Activated CD8-positive, alpha-beta T cell treated with anti-CD3 and anti-CD28 coated beads, Interleukin-2, amount 10 ng/mL, durations not matched to agents 7 days and 5 days (primary cell): ENCODE measurements around the gene ZPLD1. TPM values are rescaled to one million over a fixed set of nuclear protein-coding genes. Genes with fewer than 3 reads are reported as not detected.

ENCODE experiments used
- ATAC-seq: fragments of 150-1000 bp; cut with Tn5 transposase; one replicate; pipeline ENCODE4 v1.10.0; 2021; ENCODE audit warnings: moderate library complexity
- CTCF ChIA-PET: fragments of 350-600 bp; sonication (Branson Sonifier 250); formaldehyde crosslinking; loops from one replicate; lab custom pipeline; 2021; ENCODE audit warnings: antibody characterized with exemption; lab: Charles Lee
- POLR2A ChIA-PET: fragments of 350-600 bp; sonication (Branson Sonifier 250); formaldehyde crosslinking; loops from one replicate; lab custom pipeline; 2021; ENCODE audit warnings: antibody characterized with exemption; lab: Charles Lee
- DNase-seq: peaks from one replicate; pipeline ENCODE4 v3.0.0-alpha.2; 2020
- H3K27ac Mint-ChIP-seq: one replicate; pipeline ENCODE4 v1.8.0; 2021; ENCODE audit warnings: mild to moderate bottlenecking, mixed read lengths
- H3K27me3 Mint-ChIP-seq: one replicate; pipeline ENCODE4 v1.8.0; 2021; ENCODE audit warnings: low read depth, mixed read lengths
- H3K36me3 Mint-ChIP-seq: one replicate; pipeline ENCODE4 v1.8.0; 2021; ENCODE audit warnings: low read depth, mixed read lengths
- H3K4me1 Mint-ChIP-seq: one replicate; pipeline ENCODE4 v1.8.0; 2021; ENCODE audit warnings: low read depth, mixed read lengths
- H3K4me3 Mint-ChIP-seq: one replicate; pipeline ENCODE4 v1.8.0; 2021; ENCODE audit warnings: mild to moderate bottlenecking, mixed read lengths
- H3K9me3 Mint-ChIP-seq: one replicate; pipeline ENCODE4 v1.8.0; 2022; ENCODE audit warnings: mixed read lengths; ENCODE audit not compliant: insufficient read depth
- total RNA-seq, 2 experiments: library from RNA; stranded (reverse); gene quantifications; one replicate each; pipeline ENCODE4 v1.2.3, GENCODE V29; 2021

The ZPLD1 gene
- total RNA-seq = not detected

DNA sequence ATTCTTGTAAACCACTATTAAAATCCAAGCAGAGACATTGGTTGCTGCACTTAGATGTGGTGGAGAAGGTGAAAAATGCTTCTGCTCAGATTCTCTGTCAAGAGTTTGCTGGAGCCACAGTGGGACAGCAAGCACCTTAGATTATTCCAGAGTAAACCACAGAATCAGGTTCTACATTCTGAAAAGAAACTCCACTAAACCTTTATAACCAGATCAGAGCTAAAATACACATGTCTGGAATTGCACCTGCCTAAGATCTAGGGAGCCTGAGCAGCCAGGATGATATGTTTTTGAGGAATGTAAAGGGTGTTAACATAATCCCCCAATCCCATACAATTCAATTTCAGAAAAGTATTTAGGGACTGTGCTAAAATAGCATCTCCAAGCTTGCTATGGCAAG lies at the start of gene ZPLD1:
TSS of gene ZPLD1 (plus strand) at position 301 of the 400 bp plus-strand sequence. CDS start 3,473 bp downstream, outside the sequence.
- DNase-seq (no peak), ATAC-seq (no peak)
- H3K9me3 Mint-ChIP-seq = no peaks in the 10 kb centered on the region
- no peaks in the 10 kb centered on the region for H3K36me3 Mint-ChIP-seq
- no peaks in the 10 kb centered on the region for H3K4me1 Mint-ChIP-seq
- no peak within 1 kb of the TSS for H3K4me3 Mint-ChIP-seq
- CTCF ChIA-PET = no interaction called here
- peaks cover 9% of the 10 kb centered on the region for H3K27me3 Mint-ChIP-seq
- no peak within 1 kb of the TSS for H3K27ac Mint-ChIP-seq
- POLR2A ChIA-PET = no interaction called here

DNA sequence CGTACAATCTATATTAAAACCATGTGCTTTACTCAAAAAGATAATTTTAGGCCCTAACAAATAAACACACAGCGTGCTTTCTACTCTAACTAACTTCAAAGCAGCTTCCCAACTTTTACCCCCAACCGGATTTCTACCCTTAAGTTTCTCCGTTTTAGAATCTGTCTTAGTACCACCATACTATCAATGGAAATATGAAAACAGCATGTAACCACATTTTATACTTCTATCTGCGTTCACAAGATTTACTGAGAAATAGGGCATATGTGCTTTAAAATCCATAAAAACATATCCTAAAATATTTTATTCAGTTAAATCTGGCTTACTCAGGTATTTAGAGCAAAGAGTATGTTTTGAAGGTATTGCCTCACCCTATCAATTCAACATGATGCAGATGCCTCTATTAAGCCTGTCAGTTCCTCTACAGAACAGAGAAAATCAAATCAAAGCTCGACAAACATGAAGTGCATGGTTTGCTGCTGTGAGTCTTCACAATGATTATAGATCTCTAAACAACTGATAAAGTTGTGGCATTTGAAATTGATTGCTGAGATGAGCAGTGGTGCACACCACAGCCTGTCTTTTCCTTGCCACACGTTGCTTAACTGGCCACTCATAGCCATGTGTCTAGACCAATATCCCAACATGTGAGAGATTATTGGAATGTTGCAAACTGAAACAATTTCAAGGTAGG lies 44.5 kb upstream of the ZPLD1 start:
- Mint-ChIP-seq H3K9me3 (no peaks in the 10 kb centered on the region), H3K4me3 (no peak overlapping the region), H3K36me3 (no peaks in the 10 kb centered on the region), H3K4me1 (no peaks in the 10 kb centered on the region), H3K27ac (no peak overlapping the region), H3K27me3 (peaks cover 3% of the 10 kb centered on the region)
- ChIA-PET CTCF (no interaction called here), POLR2A (no interaction called here)
- ATAC-seq (no peak), DNase-seq (no peak)

- H3K9me3 Mint-ChIP-seq = no peaks in the 10 kb centered on the region
- H3K36me3 Mint-ChIP-seq = no peaks in the 10 kb centered on the region
- no peaks in the 10 kb centered on the region for H3K4me1 Mint-ChIP-seq
- POLR2A ChIA-PET = no interaction called here
- CTCF ChIA-PET = no interaction called here
- ATAC-seq (no peak), DNase-seq (no peak)
- H3K4me3 Mint-ChIP-seq = no peak overlapping the region
- H3K27ac Mint-ChIP-seq = no peak overlapping the region
- H3K27me3 Mint-ChIP-seq = peaks cover 3% of the 10 kb centered on the region
Observed at GRCh38 chr3:102390916-102391315, 43.9 kb upstream of the ZPLD1 start.

GRCh38 chr3:102391491-102391890 lies 43.3 kb upstream of the ZPLD1 start:
- H3K9me3 Mint-ChIP-seq = no peaks in the 10 kb centered on the region
- DNase-seq = no peak
- ATAC-seq = no peak
- H3K4me1 Mint-ChIP-seq = no peaks in the 10 kb centered on the region
- ChIA-PET CTCF (no interaction called here), POLR2A (no interaction called here)
- H3K27ac Mint-ChIP-seq = no peak overlapping the region
- H3K27me3 Mint-ChIP-seq = peaks cover 3% of the 10 kb centered on the region
- H3K4me3 Mint-ChIP-seq = no peak overlapping the region
- H3K36me3 Mint-ChIP-seq = no peaks in the 10 kb centered on the region

DNA sequence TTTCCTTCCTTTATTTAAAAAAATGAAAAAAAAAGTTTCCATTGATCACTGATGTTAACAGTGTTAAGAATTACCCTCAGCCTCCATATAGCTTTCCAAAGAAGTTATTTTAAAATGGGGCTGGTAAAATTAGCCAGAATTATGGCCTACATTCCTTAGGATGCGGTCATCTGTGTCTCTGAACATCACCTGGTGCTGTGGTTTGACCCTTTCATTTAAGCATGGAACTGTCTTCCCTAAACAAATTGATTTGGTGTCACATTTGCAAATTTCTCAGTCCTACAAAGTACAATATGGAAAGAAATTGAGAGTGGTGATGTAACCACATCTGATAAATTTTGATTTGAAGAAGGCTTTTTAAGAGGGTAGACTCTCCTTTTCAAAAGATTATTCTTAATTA lies 40.3 kb upstream of the ZPLD1 start:
- ATAC-seq = no peak
- ChIA-PET CTCF (interaction anchor here (1.2 kb wide), 1 partner anchor 165 kb away, joined by 3 read pairs; no protein-coding TSS in a partner anchor), POLR2A (no interaction called here)
- Mint-ChIP-seq H3K36me3 (no peaks in the 10 kb centered on the region), H3K4me1 (no peaks in the 10 kb centered on the region), H3K4me3 (no peak overlapping the region), H3K9me3 (no peaks in the 10 kb centered on the region), H3K27me3 (peaks cover 3% of the 10 kb centered on the region), H3K27ac (no peak overlapping the region)
- DNase-seq = no peak

DNA sequence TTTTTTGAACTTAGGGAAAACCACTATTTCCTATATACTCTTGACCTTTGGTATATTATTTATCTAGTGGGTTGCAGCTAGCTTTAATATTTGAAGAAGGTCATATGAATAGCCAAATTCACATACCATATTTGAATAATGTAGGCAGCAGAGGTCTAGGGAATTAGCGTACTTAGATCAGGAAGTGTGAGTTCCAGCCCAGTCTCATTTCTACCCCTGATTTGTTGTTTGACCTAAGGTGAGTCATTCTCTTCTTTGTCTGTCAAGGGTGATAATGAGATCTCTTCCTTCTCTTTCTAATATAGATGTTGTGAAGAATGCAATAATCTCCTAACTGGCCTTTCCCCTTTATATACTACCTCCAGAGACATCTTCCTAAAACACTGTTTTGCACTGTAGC lies 36.6 kb upstream of the ZPLD1 start:
- Mint-ChIP-seq H3K27ac (no peak overlapping the region), H3K27me3 (peaks cover 6% of the 10 kb centered on the region), H3K36me3 (no peaks in the 10 kb centered on the region), H3K4me1 (no peaks in the 10 kb centered on the region), H3K4me3 (no peak overlapping the region), H3K9me3 (no peaks in the 10 kb centered on the region)
- CTCF ChIA-PET = no interaction called here
- DNase-seq (no peak), ATAC-seq (no peak)
- POLR2A ChIA-PET = no interaction called here

DNA sequence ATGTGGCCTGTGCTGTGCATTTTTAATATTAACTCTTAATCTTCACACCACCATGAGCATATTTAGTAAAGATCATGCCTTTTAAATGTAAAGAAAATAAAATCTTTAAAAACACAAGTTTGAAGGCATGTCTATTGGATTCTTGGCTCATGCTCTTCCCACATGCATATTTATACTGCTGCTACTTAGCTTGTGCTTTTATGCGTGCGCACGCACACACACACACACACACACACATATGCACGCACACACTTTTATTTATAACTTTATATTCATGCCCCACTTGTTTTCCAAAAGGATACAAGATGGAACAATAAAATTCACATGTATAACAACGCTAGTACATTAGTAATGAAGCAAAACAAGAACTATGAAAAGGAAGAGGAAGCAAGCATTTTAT lies 36.1 kb upstream of the ZPLD1 start:
- POLR2A ChIA-PET = no interaction called here
- DNase-seq (no peak), ATAC-seq (no peak)
- Mint-ChIP-seq H3K27me3 (peaks cover 6% of the 10 kb centered on the region), H3K4me3 (no peak overlapping the region), H3K4me1 (no peaks in the 10 kb centered on the region), H3K36me3 (no peaks in the 10 kb centered on the region), H3K9me3 (no peaks in the 10 kb centered on the region), H3K27ac (no peak overlapping the region)
- CTCF ChIA-PET = no interaction called here

DNA sequence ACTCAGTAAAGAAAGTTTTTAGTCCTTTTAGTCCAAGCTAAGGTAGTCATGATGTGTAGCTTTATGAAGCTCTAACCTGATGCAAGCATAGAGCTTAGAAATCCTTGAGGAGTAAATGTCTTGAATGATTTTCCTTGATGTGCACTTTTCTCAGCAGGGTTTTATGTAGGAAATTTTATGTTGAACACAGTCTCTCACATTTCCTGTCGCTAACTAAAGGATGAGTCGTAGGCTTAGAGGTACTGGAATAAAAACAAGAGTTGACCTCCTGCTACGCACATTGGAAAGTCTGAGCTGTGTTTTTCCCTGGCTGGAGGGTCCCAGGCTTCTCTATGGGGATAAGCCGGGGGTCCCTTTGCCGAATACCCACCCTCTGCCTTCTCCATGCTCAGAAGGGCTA lies 34.7 kb upstream of the ZPLD1 start:
- H3K27ac Mint-ChIP-seq = no peak overlapping the region
- no peak for DNase-seq
- POLR2A ChIA-PET = no interaction called here
- H3K4me1 Mint-ChIP-seq = no peaks in the 10 kb centered on the region
- H3K36me3 Mint-ChIP-seq = no peaks in the 10 kb centered on the region
- H3K4me3 Mint-ChIP-seq = no peak overlapping the region
- ATAC-seq = no peak
- H3K27me3 Mint-ChIP-seq = peaks cover 3% of the 10 kb centered on the region
- CTCF ChIA-PET = no interaction called here
- no peaks in the 10 kb centered on the region for H3K9me3 Mint-ChIP-seq

DNA sequence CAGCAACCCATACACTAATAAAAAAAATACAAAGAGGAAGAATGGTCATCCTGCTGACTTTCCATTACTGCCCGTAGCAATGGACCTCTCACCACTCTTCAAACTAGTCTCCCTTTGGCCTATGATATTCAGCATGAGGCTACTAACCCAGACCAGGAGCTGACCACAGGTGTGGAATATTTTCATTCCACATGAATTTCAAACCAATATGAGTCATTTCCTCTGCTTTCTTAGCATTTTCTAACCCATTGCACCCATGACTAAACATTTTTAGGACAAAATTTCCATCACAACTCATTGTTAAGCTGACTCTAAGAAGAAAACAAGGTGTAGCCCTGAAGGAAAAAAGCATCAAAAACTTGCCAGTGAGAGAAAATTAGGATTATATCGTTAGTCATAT lies 34.0 kb upstream of the ZPLD1 start:
- Mint-ChIP-seq H3K36me3 (no peaks in the 10 kb centered on the region), H3K27ac (no peak overlapping the region), H3K4me1 (no peaks in the 10 kb centered on the region), H3K9me3 (no peaks in the 10 kb centered on the region), H3K4me3 (no peak overlapping the region), H3K27me3 (peaks cover 3% of the 10 kb centered on the region)
- POLR2A ChIA-PET = no interaction called here
- CTCF ChIA-PET = no interaction called here
- DNase-seq = no peak
- ATAC-seq = no peak

GRCh38 chr3:102410616-102411015 lies 24.2 kb upstream of the ZPLD1 start:
- DNase-seq (no peak), ATAC-seq (no peak)
- H3K4me1 Mint-ChIP-seq = peaks cover 6% of the 10 kb centered on the region
- H3K27me3 Mint-ChIP-seq = peaks cover 9% of the 10 kb centered on the region
- no peak overlapping the region for H3K27ac Mint-ChIP-seq
- H3K36me3 Mint-ChIP-seq = no peaks in the 10 kb centered on the region
- H3K4me3 Mint-ChIP-seq = no peak overlapping the region
- ChIA-PET POLR2A (interaction anchor here (0.6 kb wide), 1 partner anchor 142 kb away, joined by 3 read pairs; no protein-coding TSS in a partner anchor), CTCF (no interaction called here)
- H3K9me3 Mint-ChIP-seq = no peaks in the 10 kb centered on the region

- ChIA-PET CTCF (interaction anchor here (1.2 to 3.5 kb wide), 2 partner anchors 13 to 187 kb away, joined by 4 to 15 read pairs; no protein-coding TSS in a partner anchor), POLR2A (no interaction called here)
- Mint-ChIP-seq H3K36me3 (no peaks in the 10 kb centered on the region), H3K27me3 (no peaks in the 10 kb centered on the region), H3K9me3 (no peaks in the 10 kb centered on the region), H3K4me1 (peaks cover 9% of the 10 kb centered on the region), H3K4me3 (peak overlapping the region; percentile 30), H3K27ac (no peak overlapping the region)
- ATAC-seq (peak; percentile 55), DNase-seq (no peak)
Observed at GRCh38 chr3:102415553-102415952, 19.3 kb upstream of the ZPLD1 start.

GRCh38 chr3:102419786-102420185 lies 15.0 kb upstream of the ZPLD1 start:
- H3K4me3 Mint-ChIP-seq = no peak overlapping the region
- POLR2A ChIA-PET = interaction anchor here (0.6 kb wide), 1 partner anchor 248 kb away, joined by 3 read pairs; no protein-coding TSS in a partner anchor

More at GRCh38 chr3:102419786-102420185, 15.0 kb upstream of the ZPLD1 start:
- Mint-ChIP-seq H3K36me3 (no peaks in the 10 kb centered on the region), H3K27ac (no peak overlapping the region), H3K27me3 (peaks cover 5% of the 10 kb centered on the region), H3K9me3 (no peaks in the 10 kb centered on the region), H3K4me1 (peaks cover 8% of the 10 kb centered on the region)
- CTCF ChIA-PET = interaction anchor here (0.6 to 1.1 kb wide), 2 partner anchors 184 to 563 kb away, joined by 3 to 4 read pairs; no protein-coding TSS in a partner anchor
- ATAC-seq (no peak), DNase-seq (no peak)
